ENCODE measurements around the gene GDPGP1.
"Not testable (repeated sequence)": the region's sequence is repeated elsewhere in the genome, so short reads cannot be mapped to it uniquely, and the experiment has no call there.

Gene GDPGP1

DNA sequence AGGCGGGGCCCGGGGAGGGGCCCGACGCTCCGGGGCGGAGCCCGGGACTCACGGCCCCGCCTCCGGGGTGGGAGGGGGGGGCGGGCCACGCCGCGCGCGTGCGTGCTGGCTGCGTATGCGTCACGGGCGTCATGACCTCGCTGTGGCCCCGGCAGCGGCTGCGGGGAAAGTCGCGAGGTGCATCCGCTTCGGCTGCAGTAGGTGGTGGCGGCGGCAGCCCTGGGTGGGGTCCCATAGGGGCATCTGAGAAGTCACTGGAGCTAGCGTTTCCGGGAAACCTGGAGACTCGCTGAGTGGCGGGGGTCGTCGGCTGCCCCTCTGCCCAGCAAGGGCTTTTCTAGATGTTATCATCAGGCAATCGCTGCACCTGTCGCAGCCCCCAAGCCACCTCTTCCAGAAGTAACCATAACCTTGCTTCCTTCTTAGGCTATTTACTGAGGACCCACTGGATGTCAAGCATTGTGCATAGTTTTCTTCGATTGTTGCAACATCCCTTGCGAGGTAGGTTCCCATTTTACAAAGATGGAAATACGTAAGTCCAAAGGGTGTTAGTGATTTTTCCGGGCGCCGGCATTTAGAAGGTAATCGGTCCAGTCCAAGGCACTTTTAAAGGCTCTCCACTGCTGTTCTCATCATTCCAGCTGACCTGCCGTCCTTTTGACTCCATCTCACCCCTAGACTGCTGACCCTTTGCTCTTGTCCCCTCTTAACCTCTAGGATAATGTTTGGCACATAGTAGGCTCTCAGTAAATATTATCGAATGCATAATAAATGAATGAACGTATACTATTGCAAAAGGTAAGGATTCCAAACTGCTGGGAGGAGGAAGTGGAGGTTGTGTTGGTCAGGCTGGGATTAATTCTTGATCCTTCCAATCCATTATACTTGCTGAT lies at the start of gene GDPGP1:
Gene GDPGP1 (plus strand): TSS at position 114 of the 893 bp plus-strand sequence. CDS start 6,700 bp downstream, outside the sequence.
- DNase-seq: peak in 1 of 2 experiments; percentile 44

DNA sequence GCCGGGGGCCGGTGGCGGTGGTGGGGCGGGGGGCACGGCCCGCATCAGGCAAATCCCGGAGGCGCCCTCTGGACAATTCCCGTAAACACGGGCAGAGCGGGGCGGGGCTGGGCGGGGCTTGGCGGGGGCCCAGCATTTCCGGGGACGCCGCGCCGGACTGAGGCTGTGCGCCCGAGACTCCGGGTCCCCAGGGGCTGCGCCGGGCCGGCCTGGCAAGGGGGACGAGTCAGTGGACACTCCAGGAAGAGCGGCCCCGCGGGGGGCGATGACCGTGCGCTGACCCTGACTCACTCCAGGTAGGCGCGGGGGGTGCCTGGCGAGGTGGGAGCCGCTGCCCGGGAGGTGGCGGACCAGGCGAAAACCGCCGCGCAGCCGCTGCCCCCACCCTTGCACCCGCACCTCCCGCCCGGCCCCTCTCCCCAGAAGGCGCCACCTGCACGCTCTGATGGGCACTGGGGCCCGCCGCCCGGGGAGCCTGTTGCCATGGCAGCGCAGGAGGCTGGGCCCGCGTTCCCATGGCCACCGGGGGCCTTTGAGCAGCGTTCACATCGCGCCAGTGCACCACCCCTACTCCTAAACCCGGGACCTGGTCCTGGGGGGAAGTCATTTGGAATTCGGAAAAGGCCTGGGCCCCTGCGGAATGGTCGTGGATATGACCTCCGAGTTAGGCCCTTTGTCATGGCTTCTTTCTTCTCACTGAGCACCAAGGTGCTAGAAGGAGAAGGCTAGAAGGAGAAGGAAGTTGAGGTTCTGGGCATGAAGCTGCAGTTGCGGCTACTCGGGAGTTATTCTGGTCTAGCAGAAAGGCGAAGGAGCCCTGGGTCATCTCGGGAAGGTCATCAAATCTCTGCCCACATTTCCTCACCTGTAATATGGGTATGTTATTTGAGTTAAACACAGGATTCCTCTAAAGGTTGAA lies 49.0 kb upstream of the GDPGP1 start:
- peak; percentile 80 to 93 for DNase-seq

DNA sequence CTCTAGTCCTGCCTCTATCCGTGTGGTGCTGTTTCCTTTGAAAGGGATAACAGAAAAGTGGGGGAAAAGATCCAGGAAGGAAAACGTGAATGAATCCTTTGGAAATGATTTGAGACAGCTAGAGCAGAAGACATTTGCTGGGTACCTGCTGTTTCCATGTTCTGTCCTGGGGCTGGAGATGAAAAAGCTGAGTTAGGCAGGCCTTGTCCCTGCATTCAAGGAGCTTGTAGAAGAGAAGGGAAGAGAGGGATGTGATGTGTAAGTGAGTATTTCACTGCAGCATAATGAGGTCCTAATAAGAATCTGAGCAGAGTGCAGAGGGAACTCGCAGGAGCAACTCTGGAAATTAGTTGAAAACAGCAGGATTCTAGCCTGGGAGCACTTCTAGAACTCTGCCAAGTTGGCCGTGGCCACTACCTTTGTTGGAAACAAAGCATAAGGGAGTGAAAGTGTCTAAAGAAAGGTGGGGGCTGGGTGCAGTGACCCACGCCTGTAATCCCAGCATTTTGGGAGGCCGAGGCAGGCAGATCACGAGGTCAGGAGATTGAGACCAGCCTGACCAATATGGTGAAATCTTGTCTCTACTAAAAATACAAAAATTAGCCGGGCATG lies 46.6 kb upstream of the GDPGP1 start:
- DNase-seq: no peak

GRCh38 chr15:90188065-90188464 lies 45.9 kb upstream of the GDPGP1 start:
- not testable (repeated sequence) for DNase-seq

GRCh38 chr15:90188914-90189748 lies 44.9 kb upstream of the GDPGP1 start:
- DNase-seq: no peak

GRCh38 chr15:90189781-90190467 lies 44.1 kb upstream of the GDPGP1 start:
- no peak for DNase-seq

- peak in 1 of 2 experiments; percentile 65 for DNase-seq
Measured at GRCh38 chr15:90190606-90191343, 43.2 kb upstream of the GDPGP1 start.

DNA sequence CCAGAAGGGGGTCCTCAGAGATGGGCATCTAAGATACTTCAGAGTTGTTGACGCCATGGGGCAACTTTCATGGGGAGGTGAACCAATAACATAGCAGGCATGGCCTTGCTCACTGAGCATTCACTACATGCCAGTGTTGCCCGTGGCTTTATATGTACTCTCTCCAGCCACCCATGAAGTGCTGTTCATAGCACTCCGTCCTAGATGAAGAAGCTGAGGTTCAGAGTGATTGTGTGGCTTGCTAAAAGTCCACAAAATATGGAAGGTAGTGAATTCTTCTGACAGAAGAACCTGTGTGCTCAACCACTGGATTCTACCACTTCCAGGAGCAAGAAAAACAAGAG lies 42.7 kb upstream of the GDPGP1 start:
- peak; percentile 49 to 50 for DNase-seq

- DNase-seq: peak; percentile 89 to 97
Measured at GRCh38 chr15:90191794-90192509, 42.1 kb upstream of the GDPGP1 start.

GRCh38 chr15:90192961-90193786 lies 40.8 kb upstream of the GDPGP1 start:
- no peak for DNase-seq

DNA sequence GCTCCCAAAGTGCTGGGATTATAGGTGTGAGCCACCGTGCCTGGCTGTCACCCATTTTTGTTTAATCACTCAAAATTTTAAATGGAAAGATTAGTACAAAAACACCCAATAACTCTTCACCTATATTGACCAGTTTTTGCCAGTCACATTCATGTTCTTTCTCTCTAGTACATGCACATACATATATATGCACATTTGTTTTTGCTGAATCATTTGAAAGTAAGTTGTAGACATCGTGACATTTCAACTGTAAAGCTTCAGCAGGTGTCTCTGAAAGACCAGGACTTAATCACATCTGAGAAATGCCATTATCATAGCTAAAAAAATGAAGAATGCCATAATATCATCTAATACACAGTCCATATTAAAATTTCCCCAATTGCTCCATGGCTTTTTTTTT lies 39.4 kb upstream of the GDPGP1 start:
- DNase-seq: no peak

DNA sequence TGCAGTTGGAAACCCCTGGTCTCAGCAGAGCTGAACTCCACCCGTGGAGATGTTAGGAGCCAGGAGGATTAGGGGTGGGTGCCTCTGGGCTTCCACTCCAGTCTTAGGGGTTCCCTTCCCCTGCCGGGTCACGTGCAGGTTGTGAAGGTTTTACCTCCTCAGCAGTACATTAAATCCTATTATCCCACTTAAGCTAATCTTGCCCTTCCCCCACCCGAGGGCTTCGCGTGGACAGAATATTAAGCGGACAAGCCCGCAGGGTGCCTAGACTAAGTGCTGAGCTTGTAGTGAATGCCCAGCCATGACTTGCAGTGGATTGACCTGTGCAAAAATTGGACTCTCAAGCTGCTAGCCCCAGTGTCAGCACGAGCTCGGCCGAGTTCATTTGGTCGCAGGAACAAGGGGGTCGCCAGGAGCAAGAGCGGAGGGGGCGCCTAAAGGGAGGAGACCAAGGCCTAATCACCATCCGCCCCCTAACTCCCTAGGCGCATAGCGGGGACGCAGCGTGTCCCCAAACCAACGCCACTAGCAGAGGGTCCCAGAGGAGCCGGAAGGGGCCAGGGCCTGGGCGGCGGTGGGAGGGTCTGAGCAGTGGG lies 33.4 kb upstream of the GDPGP1 start:
- peak in 1 of 2 experiments; percentile 27 for DNase-seq

DNA sequence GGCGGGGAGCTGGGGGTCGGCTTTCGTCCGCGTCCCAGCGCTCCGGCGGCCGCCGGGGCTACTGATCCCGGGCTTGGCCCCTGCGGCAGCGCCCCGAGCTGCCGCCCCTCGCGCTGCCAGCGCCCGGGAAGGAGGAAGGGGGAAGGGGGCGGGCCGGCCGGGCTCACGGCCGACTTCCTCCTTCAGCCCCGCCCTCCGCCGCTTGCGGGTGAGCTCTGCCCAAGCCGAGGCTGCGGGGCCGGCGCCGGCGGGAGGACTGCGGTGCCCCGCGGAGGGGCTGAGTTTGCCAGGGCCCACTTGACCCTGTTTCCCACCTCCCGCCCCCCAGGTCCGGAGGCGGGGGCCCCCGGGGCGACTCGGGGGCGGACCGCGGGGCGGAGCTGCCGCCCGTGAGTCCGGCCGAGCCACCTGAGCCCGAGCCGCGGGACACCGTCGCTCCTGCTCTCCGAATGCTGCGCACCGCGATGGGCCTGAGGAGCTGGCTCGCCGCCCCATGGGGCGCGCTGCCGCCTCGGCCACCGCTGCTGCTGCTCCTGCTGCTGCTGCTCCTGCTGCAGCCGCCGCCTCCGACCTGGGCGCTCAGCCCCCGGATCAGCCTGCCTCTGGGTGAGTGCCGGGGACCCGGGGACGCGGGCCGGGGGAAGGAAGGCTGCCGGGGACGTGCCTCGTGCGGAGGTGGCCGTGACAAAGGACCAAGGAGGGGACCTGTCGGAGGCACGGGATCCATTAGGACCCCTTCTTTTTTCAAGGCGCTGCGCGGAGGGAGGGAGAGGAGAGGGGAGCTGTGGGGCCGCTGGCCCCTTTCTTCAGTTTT lies 32.7 kb upstream of the GDPGP1 start, which contains the start of gene SEMA4B:
Gene SEMA4B (plus strand): TSS at position 201 of the 814 bp plus-strand sequence. CDS start 249 bp downstream, at position 450.
- peak; percentile 21 to 90 for DNase-seq

- peak in 1 of 2 experiments; percentile 36 for DNase-seq
Measured at GRCh38 chr15:90201944-90202375, 32.0 kb upstream of the GDPGP1 start.

DNA sequence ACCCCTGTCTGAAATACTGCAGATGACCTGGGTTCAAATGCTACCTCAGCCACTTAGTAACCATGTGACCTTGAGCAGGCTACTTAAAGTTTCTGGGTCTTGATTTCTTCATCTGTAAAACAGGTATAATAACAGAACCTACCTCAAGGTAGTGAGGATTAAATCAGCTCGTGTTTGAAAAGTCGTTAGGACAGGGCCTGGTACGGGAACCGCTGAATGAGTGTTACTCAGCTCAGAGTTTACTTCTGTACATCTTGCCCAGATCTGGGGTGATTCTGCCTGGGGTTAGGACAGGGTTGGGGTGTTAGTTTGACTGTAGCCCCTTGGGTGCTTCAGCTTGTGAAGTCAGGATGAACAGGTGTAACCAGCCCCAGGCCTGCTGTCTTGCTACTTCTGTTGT lies 31.1 kb upstream of the GDPGP1 start:
- DNase-seq: no peak

DNA sequence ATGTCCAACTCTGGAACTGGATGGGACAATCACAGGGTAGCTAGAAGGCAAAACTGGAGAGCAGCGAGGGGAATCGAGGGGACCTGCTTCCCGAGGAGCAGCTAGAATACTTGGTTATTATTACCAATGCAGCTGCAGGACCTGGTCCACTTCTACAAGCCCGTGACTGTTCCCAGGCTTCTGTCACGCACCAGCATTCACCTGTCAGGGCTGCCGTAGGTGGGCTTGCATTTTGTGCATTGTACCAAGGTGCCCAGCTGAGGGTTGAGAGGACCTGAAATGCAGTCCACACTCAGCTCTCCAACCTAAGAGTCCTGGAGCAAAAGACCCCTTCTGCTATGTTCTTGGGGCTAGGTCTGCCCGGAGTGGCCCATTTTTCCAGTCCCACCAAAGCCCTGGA lies 30.5 kb upstream of the GDPGP1 start:
- DNase-seq: no peak

DNA sequence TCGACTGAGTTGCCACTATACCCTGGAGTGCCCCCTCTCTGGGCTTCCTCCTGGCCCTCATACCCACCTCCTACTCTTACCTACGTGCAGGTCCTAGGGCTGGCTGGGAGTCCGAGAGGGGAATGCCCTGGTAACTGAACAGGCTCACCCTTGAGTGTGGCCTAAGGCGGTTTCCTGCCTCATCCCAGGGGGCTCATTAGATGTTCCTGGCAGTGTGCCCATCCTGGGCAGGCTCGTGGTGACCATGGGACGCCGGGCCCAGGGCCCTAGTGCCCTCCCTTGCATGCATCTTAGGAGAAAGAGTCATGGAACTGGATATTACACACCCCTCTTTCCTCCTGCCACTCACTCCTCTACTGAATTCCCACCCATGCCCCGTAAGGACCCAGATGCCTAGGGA lies 30.1 kb upstream of the GDPGP1 start:
- DNase-seq: peak in 1 of 2 experiments; percentile 21
